ENCODE results near the gene MORN4.

- TF ChIP-seq POLR2A (IDR thresholded peaks at IDR 0.05; ENCODE audit: extremely low read depth, insufficient read length) (no peak), CTCF (IDR thresholded peaks at IDR 0.05; ENCODE audit: low read depth, low read length) (no peak), MYC (IDR thresholded peaks at IDR 0.05; ENCODE audit: low read depth, low read length) (no peak)
Observed at GRCh38 chr10:97587183-97587582, 46.1 kb downstream of the MORN4 start.
